Large intestine (tissue), 3 donors: ENCODE measurements around the gene POLE. TPM values are rescaled to one million over a fixed set of nuclear protein-coding genes. Genes with fewer than 3 reads are reported as not detected.

Experiments used
- DNase-seq, 2 donors: peaks; one replicate each; pipeline versions ENCODE4 v3.0.0 to v3.0.0-alpha.2; 2013
- H3K27ac ChIP-seq: one replicate; pipeline ENCODE4 v1.5.1; 2013; ENCODE audit warnings: low read length
- H3K27me3 ChIP-seq: 2 replicates; pipeline ENCODE4 v1.6.1; 2013; ENCODE audit warnings: low read length; ENCODE audit not compliant: control insufficient read depth, insufficient read depth
- H3K36me3 ChIP-seq: 2 replicates; pipeline ENCODE4 v1.6.1; 2013; ENCODE audit warnings: low read length; ENCODE audit not compliant: control insufficient read depth, insufficient read depth
- H3K4me1 ChIP-seq: one replicate; pipeline ENCODE4 v1.6.1; 2013; ENCODE audit warnings: low read length; ENCODE audit not compliant: control insufficient read depth, insufficient read depth
- H3K4me3 ChIP-seq: one replicate; pipeline ENCODE4 v1.5.1; 2013; ENCODE audit warnings: low read length
- H3K9me3 ChIP-seq: one replicate; pipeline ENCODE4 v1.6.1; 2013; ENCODE audit warnings: mild to moderate bottlenecking, low read depth, low read length, moderate library complexity; ENCODE audit not compliant: control insufficient read depth
- WGBS: methylation state at CpG from one replicate; pipeline ENCODE4 v1.1.5; 2013; ENCODE audit warnings: low lambda C conversion rate; ENCODE audit not compliant: insufficient coverage; 5-methylcytosine and 5-hydroxymethylcytosine counted together
- polyA plus RNA-seq: library from polyadenylated mRNA; unstranded; fragments of 120-200 nt; gene quantifications from one replicate; pipeline ENCODE4 v1.2.1, GENCODE V29; 2013

Gene POLE
- polyA plus RNA-seq, 1 donor, result 48.1 TPM

DNA sequence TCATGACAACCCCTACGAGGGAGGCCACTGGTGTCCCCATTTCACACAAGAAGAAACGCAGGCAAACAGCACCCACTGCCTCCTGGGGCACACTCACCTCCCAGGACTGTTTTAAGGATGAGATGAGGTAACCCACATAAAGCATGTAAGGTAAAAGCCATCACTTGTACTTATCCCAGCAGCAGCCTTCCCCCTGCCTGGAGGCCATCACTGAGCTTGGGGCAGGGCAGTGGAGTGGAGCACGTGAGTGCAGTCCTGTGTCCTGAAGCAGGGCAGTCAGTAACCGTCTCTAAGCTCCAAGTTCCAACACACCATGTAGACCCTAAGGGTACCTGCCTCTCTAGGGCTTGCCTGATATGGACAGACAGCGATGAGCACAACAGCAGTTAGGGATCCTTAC lies 1.7 kb downstream of the POLE start:
- Histone ChIP-seq H3K9me3 (no peaks in the 10 kb centered on the region), H3K27me3 (no peaks in the 10 kb centered on the region), H3K36me3 (no peaks in the 10 kb centered on the region), H3K4me3 (no peak overlapping the region), H3K27ac (no peak overlapping the region), H3K4me1 (peaks cover 4% of the 10 kb centered on the region)
- no CpG with 5 or more reads among the region's 5 CpGs for WGBS
- no peak for DNase-seq

DNA sequence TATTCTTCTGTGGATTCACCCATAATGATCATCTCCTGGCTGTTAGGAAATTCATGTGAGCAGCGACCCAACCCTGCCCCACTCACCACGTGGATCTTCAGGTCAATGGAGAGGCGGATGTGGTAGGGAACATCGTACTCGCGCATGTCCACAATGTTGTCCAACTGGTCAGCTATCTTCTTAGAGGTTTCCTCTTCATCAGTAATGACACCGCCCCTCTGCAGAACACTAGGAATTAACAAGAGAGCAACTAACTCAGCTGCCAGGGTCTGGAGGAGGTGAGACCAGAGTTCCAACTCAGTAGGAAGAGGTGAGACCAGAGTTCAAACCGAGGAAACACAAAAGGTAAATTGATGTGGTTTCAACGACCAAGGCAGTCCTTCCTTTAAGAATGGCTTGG lies 9.7 kb downstream of the POLE start:
- Histone ChIP-seq H3K4me1 (no peaks in the 10 kb centered on the region), H3K9me3 (no peaks in the 10 kb centered on the region), H3K36me3 (peaks cover 66% of the 10 kb centered on the region), H3K4me3 (no peak overlapping the region), H3K27ac (no peak overlapping the region), H3K27me3 (no peaks in the 10 kb centered on the region)
- no peak for DNase-seq
- whole genome bisulfite sequencing, result no CpG with 5 or more reads among the region's 9 CpGs

DNA sequence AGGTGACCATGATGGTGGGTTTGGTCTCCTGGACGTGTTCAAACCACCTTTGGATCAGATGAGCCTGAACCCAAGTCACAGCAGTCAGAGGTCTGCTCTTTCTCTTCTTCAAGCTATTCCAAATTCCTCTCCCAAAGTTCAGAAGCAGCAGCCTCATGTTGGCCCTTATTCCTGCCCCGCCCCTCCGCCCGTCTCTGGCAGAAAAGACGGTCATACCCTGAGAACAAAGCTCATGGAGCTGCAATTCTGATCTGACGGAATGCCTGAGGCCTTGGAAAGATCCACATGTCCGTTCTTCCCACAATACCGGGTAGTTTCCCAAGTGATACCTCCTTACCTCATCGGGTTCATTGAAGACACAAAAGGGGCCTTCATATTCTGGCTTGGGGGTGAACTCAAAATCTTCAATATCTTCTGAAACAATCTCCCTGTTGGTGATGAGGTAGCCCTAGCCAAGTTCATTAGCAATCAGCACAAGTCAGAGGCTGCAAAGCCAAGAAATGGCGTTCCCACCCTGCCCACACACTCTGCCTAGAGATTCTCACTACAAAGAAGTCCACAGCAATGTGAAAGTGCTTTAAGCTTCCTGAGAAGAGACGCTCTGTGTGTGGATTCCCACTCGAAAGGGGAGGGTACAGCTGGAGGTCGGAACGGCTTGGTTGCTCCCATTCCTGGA lies 11.2 kb downstream of the POLE start:
- WGBS, result no CpG with 5 or more reads among the region's 14 CpGs
- Histone ChIP-seq H3K4me3 (no peak overlapping the region), H3K4me1 (no peaks in the 10 kb centered on the region), H3K36me3 (peaks cover 80% of the 10 kb centered on the region), H3K27ac (no peak overlapping the region), H3K27me3 (no peaks in the 10 kb centered on the region), H3K9me3 (no peaks in the 10 kb centered on the region)
- peak; percentile 23 to 48 for DNase-seq

DNA sequence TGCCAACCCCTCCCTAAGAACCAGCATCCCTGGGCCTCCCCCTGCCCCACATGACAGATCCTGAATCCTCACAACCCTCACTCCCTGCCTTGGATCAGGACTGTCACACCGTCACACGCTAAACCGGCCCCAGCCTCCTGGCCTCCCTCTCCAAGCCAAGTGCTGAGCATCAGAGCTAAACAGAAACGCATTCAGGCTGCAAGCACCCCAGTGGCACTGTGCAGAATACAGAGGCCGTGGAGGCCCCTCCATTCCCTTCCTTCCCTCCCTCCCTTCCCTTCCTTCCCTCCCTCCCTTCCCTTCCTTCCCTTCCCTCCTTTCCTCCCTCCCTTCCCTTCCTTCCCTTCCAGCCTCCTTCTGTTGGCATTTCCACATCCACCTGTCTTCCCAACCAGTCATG lies 12.6 kb downstream of the POLE start:
- H3K27ac ChIP-seq, result no peak overlapping the region
- DNase-seq, result no peak
- no CpG with 5 or more reads among the region's 5 CpGs for WGBS
- no peaks in the 10 kb centered on the region for H3K4me1 ChIP-seq
- no peak overlapping the region for H3K4me3 ChIP-seq
- no peaks in the 10 kb centered on the region for H3K9me3 ChIP-seq
- H3K36me3 ChIP-seq, result peaks cover 83% of the 10 kb centered on the region
- H3K27me3 ChIP-seq, result no peaks in the 10 kb centered on the region

DNA sequence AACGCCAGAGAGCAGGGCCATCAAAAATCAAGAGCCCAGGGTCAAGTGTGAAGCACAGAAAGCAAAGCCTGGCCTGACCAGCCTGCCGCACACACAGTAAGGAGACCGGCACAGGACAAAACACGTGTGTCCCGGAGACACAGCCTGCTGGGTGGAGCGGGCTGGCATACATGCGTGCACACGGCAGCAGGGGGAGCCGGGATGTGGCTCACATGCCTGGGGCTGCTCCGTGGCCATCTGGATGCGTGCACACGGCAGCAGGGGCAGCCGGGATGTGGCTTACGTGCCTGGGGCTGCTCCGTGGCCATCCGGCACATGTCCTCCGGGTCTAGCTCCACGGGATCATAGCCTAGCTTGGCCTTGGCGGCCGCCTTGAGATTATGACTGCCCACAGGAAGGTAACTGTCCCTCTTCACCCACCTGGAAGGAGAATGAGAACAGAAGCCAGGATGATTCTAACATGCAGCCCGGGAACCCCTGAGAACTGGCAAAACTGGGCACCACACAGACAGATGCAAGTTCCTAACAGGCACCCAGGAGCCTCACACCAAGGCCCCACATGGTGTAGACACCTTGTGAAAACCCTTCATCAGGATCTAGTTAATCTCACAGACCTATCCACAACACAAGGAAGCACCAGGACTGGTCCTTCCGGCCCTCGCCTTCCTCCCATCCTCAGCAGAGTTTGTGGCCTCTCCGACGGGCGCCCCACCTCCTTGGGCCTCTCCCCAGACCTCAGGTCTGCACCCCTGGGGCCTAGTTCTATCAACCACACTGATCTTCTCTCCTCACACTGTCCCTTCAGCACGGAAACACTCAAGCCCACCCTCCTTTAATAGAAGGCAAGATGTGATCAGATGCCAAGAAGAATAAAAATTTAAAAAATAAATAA lies 13.6 kb downstream of the POLE start:
- DNase-seq, result no peak
- H3K4me3 ChIP-seq, result no peak overlapping the region
- H3K4me1 ChIP-seq, result no peaks in the 10 kb centered on the region
- peaks cover 80% of the 10 kb centered on the region for H3K36me3 ChIP-seq
- no peaks in the 10 kb centered on the region for H3K27me3 ChIP-seq
- H3K9me3 ChIP-seq, result no peaks in the 10 kb centered on the region
- no peak overlapping the region for H3K27ac ChIP-seq
- WGBS, result 100% methylated on average over 1 of the region's 27 CpGs

DNA sequence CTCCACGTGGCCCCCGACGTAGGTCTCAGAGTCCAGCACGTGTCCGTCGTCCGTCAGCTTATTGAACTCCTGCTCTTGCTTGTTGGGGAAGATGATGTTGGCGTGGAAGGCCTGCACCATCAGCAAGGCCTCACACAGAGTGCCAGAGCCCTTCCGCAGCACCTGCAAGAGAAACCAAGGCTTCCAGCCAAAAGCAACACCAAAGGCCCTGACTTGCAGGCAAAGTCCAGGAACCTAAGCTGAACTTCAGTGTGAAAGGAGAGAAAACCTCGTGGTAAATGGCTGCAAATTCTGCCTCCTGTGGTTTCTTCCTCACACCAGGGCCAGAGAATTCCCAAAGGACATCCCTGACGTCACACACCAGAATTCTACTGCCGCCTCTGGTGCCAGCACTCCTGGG lies 14.5 kb downstream of the POLE start:
- H3K36me3 ChIP-seq, result peaks cover 83% of the 10 kb centered on the region
- no peak overlapping the region for H3K4me3 ChIP-seq
- no peaks in the 10 kb centered on the region for H3K9me3 ChIP-seq
- H3K27me3 ChIP-seq, result no peaks in the 10 kb centered on the region
- H3K27ac ChIP-seq, result no peak overlapping the region
- no peak for DNase-seq
- no CpG with 5 or more reads among the region's 12 CpGs for WGBS
- no peaks in the 10 kb centered on the region for H3K4me1 ChIP-seq

DNA sequence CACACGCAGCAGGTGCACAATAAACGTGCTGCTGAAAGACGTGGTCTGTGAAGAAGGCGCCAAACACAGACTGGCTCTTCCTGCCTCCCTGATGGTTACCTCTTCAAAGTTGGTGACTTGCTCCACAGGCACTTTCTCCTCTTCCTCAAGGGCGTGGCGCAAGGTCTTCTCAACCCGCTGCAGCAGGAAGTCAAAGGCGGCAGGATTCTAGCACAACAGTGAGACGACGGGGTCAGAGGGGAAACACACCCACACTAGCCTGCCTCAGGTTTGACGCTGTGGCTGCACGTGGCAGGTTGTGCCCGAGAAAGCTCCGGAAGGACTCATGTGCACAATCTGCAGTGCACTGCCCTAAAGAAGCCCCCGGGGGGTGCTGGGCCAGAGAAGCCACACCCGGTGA lies 15.0 kb downstream of the POLE start:
- Histone ChIP-seq H3K27me3 (no peaks in the 10 kb centered on the region), H3K27ac (no peak overlapping the region), H3K9me3 (no peaks in the 10 kb centered on the region), H3K36me3 (peaks cover 83% of the 10 kb centered on the region), H3K4me3 (no peak overlapping the region), H3K4me1 (no peaks in the 10 kb centered on the region)
- no CpG with 5 or more reads among the region's 16 CpGs for WGBS
- no peak for DNase-seq

DNA sequence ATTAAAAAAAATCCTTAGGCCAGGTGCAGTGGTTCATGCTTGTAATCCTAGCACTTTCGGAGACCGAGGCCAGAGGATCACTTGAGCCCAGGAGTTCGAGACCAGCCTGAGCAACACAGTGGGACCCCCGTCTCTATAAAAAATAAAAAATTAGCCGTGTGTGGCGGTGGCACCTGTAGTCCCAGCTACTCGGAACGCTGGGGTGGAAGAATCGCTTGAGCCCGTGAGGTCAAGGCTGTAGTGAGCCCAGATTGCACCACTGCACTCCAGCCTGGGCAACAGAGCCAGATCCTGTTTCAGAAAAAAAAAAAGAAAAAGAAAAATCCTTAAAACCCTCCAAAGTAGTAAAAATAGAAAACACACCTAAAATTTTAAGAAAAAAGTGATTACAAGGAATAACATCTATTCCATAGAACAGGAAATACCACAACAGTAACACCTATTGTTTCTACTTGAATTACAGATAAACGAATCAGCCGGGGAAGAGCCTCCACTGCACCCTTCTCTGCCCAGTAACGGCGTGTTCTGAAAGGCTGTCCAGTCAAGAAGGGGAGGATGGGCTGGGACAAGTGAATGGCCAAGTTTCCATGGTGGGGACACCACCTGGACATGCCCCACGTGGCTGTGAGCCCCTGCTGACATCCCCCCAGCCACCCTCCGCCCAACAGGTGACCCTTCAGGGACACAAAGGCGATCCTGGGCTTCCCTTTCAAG lies 17.8 kb downstream of the POLE start:
- Histone ChIP-seq H3K27me3 (no peaks in the 10 kb centered on the region), H3K36me3 (peaks cover 83% of the 10 kb centered on the region), H3K4me3 (no peak overlapping the region), H3K27ac (no peak overlapping the region), H3K4me1 (no peaks in the 10 kb centered on the region), H3K9me3 (no peaks in the 10 kb centered on the region)
- WGBS, result 100% methylated on average over 6 of the region's 17 CpGs
- DNase-seq, result no peak

DNA sequence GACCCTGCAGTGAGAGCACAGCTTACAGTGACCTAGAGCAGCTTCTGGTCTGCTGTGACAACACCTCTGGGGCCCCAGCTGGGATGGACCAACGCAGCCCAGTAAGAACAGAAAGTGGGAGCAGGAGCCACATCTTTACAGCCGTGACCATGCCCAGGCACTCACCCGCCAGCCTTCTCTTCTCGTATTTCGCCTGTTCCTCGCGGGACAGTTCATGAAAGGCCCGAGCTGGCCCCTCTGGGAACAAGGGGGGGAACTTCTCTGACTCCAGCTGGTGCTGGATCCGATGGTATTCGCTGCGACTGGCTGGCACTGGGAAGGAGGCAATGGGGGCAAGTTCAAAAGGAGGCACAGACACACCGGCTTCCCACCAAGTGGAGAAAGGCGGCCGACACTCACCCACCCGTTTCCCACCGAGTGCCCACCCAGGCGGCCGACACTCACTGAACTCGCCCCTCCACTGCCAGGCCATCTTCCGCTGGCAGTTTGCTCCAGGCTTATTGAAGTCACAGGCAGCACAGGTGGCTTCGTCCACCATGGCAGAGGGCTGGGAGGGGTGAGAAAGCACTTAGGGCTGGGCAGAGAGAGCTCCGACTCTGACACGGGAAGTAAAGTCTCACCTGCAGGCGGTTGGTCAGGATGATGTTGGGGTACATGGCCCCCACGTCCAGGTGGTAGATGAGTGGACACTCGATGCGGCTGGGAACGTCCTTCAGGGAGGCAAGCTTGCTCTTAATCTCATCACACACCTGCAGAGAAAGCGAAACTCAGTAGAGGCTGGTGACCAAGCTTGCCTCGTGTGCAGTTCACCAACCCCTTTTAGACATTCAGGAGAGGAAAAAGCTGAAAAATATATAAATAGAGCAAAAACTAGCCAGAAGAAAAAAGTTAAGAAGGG lies 18.7 kb downstream of the POLE start:
- Histone ChIP-seq H3K36me3 (peaks cover 83% of the 10 kb centered on the region), H3K9me3 (no peaks in the 10 kb centered on the region), H3K27me3 (no peaks in the 10 kb centered on the region), H3K4me3 (no peak overlapping the region), H3K27ac (no peak overlapping the region), H3K4me1 (no peaks in the 10 kb centered on the region)
- DNase-seq, result no peak
- WGBS, result no CpG with 5 or more reads among the region's 30 CpGs

DNA sequence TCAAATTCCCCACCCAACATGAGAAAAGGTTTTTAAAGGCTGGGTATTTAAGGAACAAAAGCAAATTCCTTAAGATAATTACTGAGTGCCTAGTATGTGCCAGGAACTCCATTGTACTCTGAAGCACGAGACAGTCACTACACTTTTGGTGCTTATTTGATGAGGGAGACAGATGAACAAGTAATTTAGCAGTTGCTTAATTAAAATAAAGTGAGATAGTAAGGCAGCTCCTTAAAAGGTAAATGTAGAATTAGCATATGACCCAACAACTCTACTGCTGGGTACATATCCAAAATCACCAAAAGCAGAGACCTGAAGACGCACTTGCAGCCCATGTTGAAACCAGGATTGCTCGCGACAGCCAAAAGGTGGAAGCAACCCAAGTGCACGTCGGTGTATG lies 21.3 kb downstream of the POLE start:
- Histone ChIP-seq H3K27ac (no peak overlapping the region), H3K4me1 (no peaks in the 10 kb centered on the region), H3K27me3 (no peaks in the 10 kb centered on the region), H3K4me3 (no peak overlapping the region), H3K36me3 (peaks cover 84% of the 10 kb centered on the region), H3K9me3 (no peaks in the 10 kb centered on the region)
- 100% methylated on average over 1 of the region's 6 CpGs for WGBS
- DNase-seq, result no peak
